B cell (primary cell): Measurements from ENCODE around the gene GPC4. TPM values are rescaled to one million over a fixed set of nuclear protein-coding genes. Genes with fewer than 3 reads are reported as not detected.

Experiments used
- ATAC-seq: fragments of 200-7000 bp; cut with Tn5 transposase; one replicate; pipeline ENCODE4 v1.10.0; 2021; ENCODE audit warnings: low read depth, mild to moderate bottlenecking, moderate number of reproducible peaks, moderate library complexity
- CTCF ChIA-PET: fragments of 350-600 bp; sonication (Branson Sonifier 250); formaldehyde crosslinking; loops from one replicate; lab custom pipeline; 2021; ENCODE audit warnings: antibody characterized with exemption, inconsistent platforms; lab: Charles Lee
- POLR2A ChIA-PET: fragments of 350-600 bp; sonication (Branson Sonifier 250); formaldehyde crosslinking; loops from one replicate; lab custom pipeline; 2021; ENCODE audit warnings: antibody characterized with exemption; lab: Charles Lee
- DNase-seq: peaks from one replicate; pipeline ENCODE4 v3.0.0; 2013
- H2AFZ ChIP-seq: 2 replicates; pipeline ENCODE4 v1.6.1; 2012; ENCODE audit warnings: mild to moderate bottlenecking, low read depth, low read length; ENCODE audit not compliant: insufficient read depth, poor library complexity, severe bottlenecking
- H3K27ac ChIP-seq, 2 donors: 1 replicate in 1 of 2; 2 replicates in 1 of 2; pipeline ENCODE4 v1.5.1; 2012 to 2013; ENCODE audit warnings: low read length in 2 of 2, mild to moderate bottlenecking in 2 of 2, moderate library complexity in 1 of 2
- H3K27me3 ChIP-seq, 4 experiments: fragments of 200-600 bp in 1 of 4; sonication (generic) in 1 of 4; replicated peaks in 1 of 4; 1 replicate in 2 of 4; 2 replicates in 2 of 4; pipeline versions ENCODE4 v1.6.1 to v1.7.0; 2013 to 2016; ENCODE audit warnings: low read length in 3 of 4, mild to moderate bottlenecking in 2 of 4, mixed read lengths in 1 of 4, moderate library complexity in 1 of 4; ENCODE audit not compliant: insufficient read depth in 4 of 4, control insufficient read depth in 3 of 4; ENCODE audit errors: control extremely low read depth in 1 of 4
- H3K36me3 ChIP-seq, 2 experiments: replicated peaks in 1 of 2; 1 replicate in 1 of 2; 2 replicates in 1 of 2; pipeline versions ENCODE4 v1.6.1 to v1.7.1; 2013; ENCODE audit warnings: low read length in 1 of 2; ENCODE audit not compliant: insufficient read depth in 2 of 2, control insufficient read depth in 1 of 2; ENCODE audit errors: control extremely low read depth in 1 of 2, extremely low read depth in 1 of 2
- H3K4me1 ChIP-seq, 2 donors: fragments of 200-600 bp in 1 of 2; sonication (generic) in 1 of 2; 1 replicate in 1 of 2; 2 replicates in 1 of 2; pipeline versions ENCODE4 v1.5.1 to v1.6.1; 2013 to 2017; ENCODE audit warnings: low read length in 2 of 2; ENCODE audit not compliant: control insufficient read depth in 2 of 2, insufficient read depth in 2 of 2
- H3K4me2 ChIP-seq: replicated peaks from 2 replicates; pipeline ENCODE3; 2012; ENCODE audit warnings: mild to moderate bottlenecking, low read depth, low read length; ENCODE audit not compliant: poor library complexity, severe bottlenecking
- H3K4me3 ChIP-seq, 5 experiments: fragments of 200-600 bp in 1 of 5; sonication (generic) in 1 of 5; 1 replicate in 3 of 5; 2 replicates in 2 of 5; pipeline versions ENCODE4 v1.5.1 to v1.7.0; 2011 to 2016; ENCODE audit warnings: low read length in 4 of 5, mild to moderate bottlenecking in 4 of 5, low read depth in 2 of 5, control low read depth in 1 of 5, moderate library complexity in 1 of 5; ENCODE audit not compliant: insufficient read depth in 1 of 5; ENCODE audit errors: control extremely low read depth in 1 of 5, extremely low read depth in 1 of 5
- H3K79me2 ChIP-seq: fragments of 200-600 bp; sonication (generic); one replicate; pipeline ENCODE4 v1.6.0; 2016; ENCODE audit warnings: low read length; ENCODE audit not compliant: control insufficient read depth, insufficient read depth
- H3K9ac ChIP-seq: fragments of 200-600 bp; sonication (generic); 2 replicates; pipeline ENCODE4 v1.6.1; 2017; ENCODE audit warnings: mild to moderate bottlenecking, low read length, moderate library complexity
- H3K9me3 ChIP-seq, 3 donors: one replicate each; pipeline versions ENCODE4 v1.6.1 to v1.7.1; 2013; ENCODE audit warnings: low read length in 2 of 3; ENCODE audit not compliant: control insufficient read depth in 2 of 3, insufficient read depth in 1 of 3; ENCODE audit errors: control extremely low read depth in 1 of 3
- H4K20me1 ChIP-seq: 2 replicates; pipeline ENCODE4 v1.6.0; 2012; ENCODE audit warnings: mild to moderate bottlenecking, low read length; ENCODE audit not compliant: insufficient read depth, control insufficient read depth, poor library complexity, severe bottlenecking
- H3K27ac Mint-ChIP-seq: one replicate; pipeline ENCODE4 v1.8.0; 2021; ENCODE audit warnings: mixed read lengths
- H3K27me3 Mint-ChIP-seq: one replicate; pipeline ENCODE4 v1.8.0; 2021; ENCODE audit warnings: mixed read lengths
- H3K4me1 Mint-ChIP-seq: one replicate; pipeline ENCODE4 v1.8.0; 2021; ENCODE audit warnings: mixed read lengths
- H3K4me3 Mint-ChIP-seq: one replicate; pipeline ENCODE4 v1.8.0; 2021; ENCODE audit warnings: mixed read lengths
- H3K9me3 Mint-ChIP-seq: one replicate; pipeline ENCODE4 v1.8.0; 2022; ENCODE audit warnings: mixed read lengths; ENCODE audit not compliant: insufficient read depth
- CTCF ChIP-seq: fragments of 200-600 bp; IDR thresholded peaks from one replicate; pipeline ENCODE4 v1.8.0; 2022; ENCODE audit warnings: antibody characterized with exemption, mild to moderate bottlenecking
- EZH2 ChIP-seq: IDR thresholded peaks from 2 replicates; pipeline ENCODE4 v1.6.1; 2012; ENCODE audit warnings: borderline replicate concordance, low read depth, mild to moderate bottlenecking, moderate library complexity, low read length; ENCODE audit not compliant: insufficient read depth, poor library complexity, severe bottlenecking
- WGBS: methylation state at CpG from one replicate; pipeline ENCODE4 v1.1.5; 2013; ENCODE audit warnings: missing lambda C conversion rate; ENCODE audit not compliant: insufficient coverage; 5-methylcytosine and 5-hydroxymethylcytosine counted together
- intact Hi-C: fragments of 100-400 bp; cut with micrococcal nuclease; formaldehyde crosslinking; loops from one replicate; pipeline ENCODE4 v1.10.0; 2022
- polyA plus RNA-seq: library from polyadenylated mRNA; depleted of rRNA; stranded (reverse); fragments of >200 nt; gene quantifications from 2 replicates; pipeline ENCODE4 v1.2.3, GENCODE V29; 2012
- total RNA-seq, 2 donors: library from RNA; stranded (reverse); fragments of 120-200 nt in 1 of 2; gene quantifications; 1 replicate in 1 of 2; 2 replicates in 1 of 2; pipeline versions ENCODE4 v1.2.3 to v1.2.4, GENCODE V29; 2013 to 2022

The GPC4 gene
- total and polyA plus RNA-seq, 2 donors (not counting 1 experiment from before 2014, with no cell fraction given): 0.30 to 0.47 TPM

GRCh38 chrX:133350751-133351150, 64.5 kb downstream of the GPC4 start:
- WGBS: no CpG with 5 or more reads among the region's 1 CpG
- no peak overlapping the region for H3K4me2 ChIP-seq
- no peak for ATAC-seq
- Mint-ChIP-seq H3K4me1 (no peaks in the 10 kb centered on the region), H3K27me3 (no peaks in the 10 kb centered on the region), H3K27ac (no peak overlapping the region), H3K4me3 (no peak overlapping the region), H3K9me3 (no peaks in the 10 kb centered on the region)
- H3K27me3 ChIP-seq: no peaks in the 10 kb centered on the region
- no peaks in the 10 kb centered on the region for H4K20me1 ChIP-seq
- H3K27ac ChIP-seq: no peak overlapping the region
- POLR2A ChIA-PET: no interaction called here
- H3K4me3 ChIP-seq: no peak overlapping the region
- H3K79me2 ChIP-seq: no peaks in the 10 kb centered on the region
- intact Hi-C loops: no loop called here
- no peak for TF ChIP-seq EZH2
- no peak for TF ChIP-seq CTCF
- no peak for DNase-seq
- H3K4me1 ChIP-seq: no peaks in the 10 kb centered on the region
- no peaks in the 10 kb centered on the region for H3K9me3 ChIP-seq
- no peak overlapping the region for H2AFZ ChIP-seq
- no peak overlapping the region for H3K9ac ChIP-seq
- CTCF ChIA-PET: no interaction called here
- no peaks in the 10 kb centered on the region for H3K36me3 ChIP-seq

GRCh38 chrX:133346026-133346425, 69.3 kb downstream of the GPC4 start:
- TF ChIP-seq EZH2 (no peak), CTCF (no peak)
- ChIA-PET CTCF (no interaction called here), POLR2A (no interaction called here)
- H3K9ac ChIP-seq: no peak overlapping the region
- H2AFZ ChIP-seq: no peak overlapping the region
- Mint-ChIP-seq H3K4me3 (no peak overlapping the region), H3K4me1 (peaks cover 2% of the 10 kb centered on the region), H3K27ac (no peak overlapping the region), H3K9me3 (no peaks in the 10 kb centered on the region), H3K27me3 (no peaks in the 10 kb centered on the region)
- no peaks in the 10 kb centered on the region for H3K79me2 ChIP-seq
- no peak overlapping the region for H3K27ac ChIP-seq
- no peaks in the 10 kb centered on the region for H3K36me3 ChIP-seq
- H3K4me2 ChIP-seq: no peak overlapping the region
- H3K9me3 ChIP-seq: no peaks in the 10 kb centered on the region
- no peak overlapping the region for H3K4me3 ChIP-seq
- DNase-seq (no peak), ATAC-seq (no peak)
- H3K27me3 ChIP-seq: no peaks in the 10 kb centered on the region
- no peaks in the 10 kb centered on the region for H4K20me1 ChIP-seq
- H3K4me1 ChIP-seq: no peaks in the 10 kb centered on the region
- intact Hi-C loops: no loop called here
- WGBS: no CpG with 5 or more reads among the region's 3 CpGs
